AML-193 (cell line): ENCODE measurements around the gene BCAS3.

Experiments
- DNase-seq, 2 experiments: peaks; one replicate each; lab custom pipeline; 2025; lab: John Stamatoyannopoulos, UW

The BCAS3 gene

GRCh38 chr17:61254904-61255303 lies 577.3 kb downstream of the BCAS3 start:
- no peak for DNase-seq

GRCh38 chr17:61255647-61256046 lies 578.0 kb downstream of the BCAS3 start:
- DNase-seq, result no peak

- no peak for DNase-seq
Measured at GRCh38 chr17:61259360-61259759, 581.7 kb downstream of the BCAS3 start.

- DNase-seq, result no peak
Measured at GRCh38 chr17:61260071-61260797, 582.6 kb downstream of the BCAS3 start.

- DNase-seq, result no peak
Measured at GRCh38 chr17:61261001-61261637, 583.5 kb downstream of the BCAS3 start.

GRCh38 chr17:61265397-61265796 lies 587.7 kb downstream of the BCAS3 start:
- DNase-seq, result no peak

- DNase-seq, result no peak
Measured at GRCh38 chr17:61267847-61268246, 590.2 kb downstream of the BCAS3 start.

- DNase-seq, result no peak
Measured at GRCh38 chr17:61275395-61275794, 597.7 kb downstream of the BCAS3 start.

GRCh38 chr17:61276806-61277205 lies 599.2 kb downstream of the BCAS3 start:
- DNase-seq, result no peak

- no peak for DNase-seq
Measured at GRCh38 chr17:61279476-61280145, 602.0 kb downstream of the BCAS3 start.

- no peak for DNase-seq
Measured at GRCh38 chr17:61280338-61280737, 602.7 kb downstream of the BCAS3 start.

- DNase-seq, result no peak
Measured at GRCh38 chr17:61280851-61281250, 603.2 kb downstream of the BCAS3 start.

GRCh38 chr17:61282377-61282776 lies 604.7 kb downstream of the BCAS3 start:
- DNase-seq, result no peak

- DNase-seq, result no peak
Measured at GRCh38 chr17:61283043-61283442, 605.4 kb downstream of the BCAS3 start.

GRCh38 chr17:61284174-61284573 lies 606.5 kb downstream of the BCAS3 start:
- no peak for DNase-seq

- DNase-seq, result no peak
Measured at GRCh38 chr17:61284746-61285145, 607.1 kb downstream of the BCAS3 start.

- DNase-seq, result no peak
Measured at GRCh38 chr17:61285526-61286320, 608.1 kb downstream of the BCAS3 start.

- no peak for DNase-seq
Measured at GRCh38 chr17:61286449-61286848, 608.8 kb downstream of the BCAS3 start.

GRCh38 chr17:61289408-61290385 lies 612.0 kb downstream of the BCAS3 start:
- no peak for DNase-seq

GRCh38 chr17:61291451-61292285 lies 614.0 kb downstream of the BCAS3 start:
- DNase-seq, result no peak
